Keratinocyte (primary cell): ENCODE data around the gene NRF1. TPM values are rescaled to one million over a fixed set of nuclear protein-coding genes. Genes with fewer than 3 reads are reported as not detected.

Experiments used
- DNase-seq: peaks from one replicate; pipeline ENCODE4 v3.0.0-alpha.2; 2011; ENCODE audit warnings: low read depth, missing footprints, low spot score
- FAIRE-seq: peaks from 2 replicates; lab custom pipeline; 2011; peaks lifted over from hg19 to GRCh38; lab: Jason Lieb, UNC
- H2AFZ ChIP-seq: 2 replicates; pipeline ENCODE4 v1.6.0; 2012; ENCODE audit warnings: low read length, control low read depth, inconsistent platforms; ENCODE audit not compliant: control insufficient read depth
- H3K27ac ChIP-seq: 2 replicates; pipeline ENCODE4 v1.5.1; 2011; ENCODE audit warnings: low read length; ENCODE audit not compliant: control insufficient read depth, insufficient read depth
- H3K27me3 ChIP-seq: 3 replicates; pipeline ENCODE4 v1.6.0; 2011; ENCODE audit warnings: low read length; ENCODE audit not compliant: control insufficient read depth, insufficient read depth; ENCODE audit errors: extremely low read depth
- H3K36me3 ChIP-seq, 2 experiments: 2 replicates in 1 of 2; 3 replicates in 1 of 2; pipeline ENCODE4 v1.5.1; 2011; ENCODE audit warnings: low read length in 2 of 2, mild to moderate bottlenecking in 1 of 2; ENCODE audit not compliant: control insufficient read depth in 2 of 2, insufficient read depth in 2 of 2; ENCODE audit errors: extremely low read depth in 1 of 2
- H3K4me1 ChIP-seq: 3 replicates; pipeline ENCODE4 v1.5.1; 2011; ENCODE audit warnings: low read length; ENCODE audit not compliant: control insufficient read depth, insufficient read depth; ENCODE audit errors: extremely low read depth
- H3K4me2 ChIP-seq: 3 replicates; pipeline ENCODE4 v1.6.0; 2011; ENCODE audit warnings: low read depth, low read length; ENCODE audit not compliant: control insufficient read depth, insufficient read depth; ENCODE audit errors: extremely low read depth
- H3K4me3 ChIP-seq, 3 experiments: fragments of 200-600 bp in 1 of 3; sonication (generic) in 1 of 3; 2 replicates in 2 of 3; 3 replicates in 1 of 3; pipeline ENCODE4 v1.5.1; 2011 to 2016; ENCODE audit warnings: low read length in 3 of 3, mild to moderate bottlenecking in 3 of 3, control low read depth in 2 of 3, inconsistent platforms in 1 of 3, low read depth in 1 of 3, mixed read lengths in 1 of 3, mixed run types in 1 of 3, moderate library complexity in 1 of 3; ENCODE audit not compliant: control insufficient read depth in 2 of 3, insufficient read depth in 2 of 3; ENCODE audit errors: extremely low read depth in 1 of 3
- H3K79me2 ChIP-seq: 2 replicates; pipeline ENCODE4 v1.6.0; 2012; ENCODE audit warnings: low read length; ENCODE audit not compliant: control insufficient read depth, insufficient read depth
- H3K9ac ChIP-seq: 3 replicates; pipeline ENCODE4 v1.6.0; 2011; ENCODE audit warnings: low read length; ENCODE audit not compliant: control insufficient read depth, insufficient read depth; ENCODE audit errors: extremely low read depth
- H3K9me1 ChIP-seq: 3 replicates; pipeline ENCODE4 v1.6.0; 2011; ENCODE audit warnings: low read length; ENCODE audit not compliant: control insufficient read depth, insufficient read depth; ENCODE audit errors: extremely low read depth
- H3K9me3 ChIP-seq: 2 replicates; pipeline ENCODE4 v1.5.1; 2012; ENCODE audit warnings: low read depth, low read length; ENCODE audit not compliant: control insufficient read depth
- H4K20me1 ChIP-seq: 3 replicates; pipeline ENCODE4 v1.6.0; 2011; ENCODE audit warnings: low read length; ENCODE audit not compliant: control insufficient read depth, insufficient read depth; ENCODE audit errors: extremely low read depth
- EZH2 ChIP-seq: IDR thresholded peaks from one replicate; pipeline ENCODE4 v1.6.1; 2012; ENCODE audit warnings: inconsistent platforms, mild to moderate bottlenecking, low read length, moderate library complexity
- dilution Hi-C: fragments of 300-500 bp; cut with MboI; formaldehyde crosslinking; loops from one replicate; pipeline ENCODE4 v1.7.0; 2020; ENCODE audit warnings: low sequenced_read_pairs; ENCODE audit not compliant: extremely low pct_ligation_motif_present
- polyA plus RNA-seq, 5 experiments: library from polyadenylated mRNA; depleted of rRNA in 3 of 5; stranded (reverse) in 3 of 5; stranded (forward) in 1 of 5; unstranded in 1 of 5; fragments of >200 nt; gene quantifications; 1 replicate in 1 of 5; 2 replicates in 3 of 5; 3 replicates in 1 of 5; pipeline versions ENCODE4 v1.2.1 to v1.2.3, GENCODE V29; 2011 to 2012; ENCODE audit warnings: missing spikeins in 2 of 5, low read depth in 1 of 5, low replicate concordance in 1 of 5
- TF ChIP-seq, protein P1 (sequence below), 3 experiments: IDR thresholded peaks in 1 of 3; conservative IDR thresholded peaks in 1 of 3; optimal IDR thresholded peaks in 1 of 3; 2 replicates in 2 of 3; 3 replicates in 1 of 3; pipeline versions ENCODE3 to v1.5.1; 2011; ENCODE audit warnings: low read length in 3 of 3, mild to moderate bottlenecking in 3 of 3, moderate library complexity in 2 of 3, control low read depth in 1 of 3, inconsistent platforms in 1 of 3; ENCODE audit not compliant: insufficient read depth in 2 of 3; ENCODE audit errors: extremely low read depth in 1 of 3

Gene NRF1
- polyA plus RNA-seq, 1 donor (not counting 4 experiments of a cell fraction or from before 2014, with no cell fraction given): 12.6 TPM

DNA sequence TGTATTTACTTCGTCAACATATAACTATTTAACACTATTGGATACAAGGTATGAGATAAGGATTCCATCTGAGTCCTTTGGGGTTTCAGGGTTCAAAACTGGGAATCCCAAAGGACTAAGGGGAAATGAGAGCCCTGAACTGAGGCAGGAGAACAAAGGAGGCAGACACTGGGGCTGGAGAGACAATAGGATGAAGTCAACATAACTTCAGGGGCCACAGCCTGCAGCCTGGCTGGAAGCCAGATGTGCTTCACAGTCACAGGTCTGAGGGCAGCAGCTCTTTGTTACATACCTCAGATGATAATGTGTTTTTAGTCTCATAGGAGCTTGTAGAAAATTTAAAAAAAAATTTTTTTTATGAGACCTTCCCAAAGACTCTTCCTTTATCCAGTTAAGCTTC, 73.3 kb downstream of the NRF1 start:
- no peak overlapping the region for H3K4me3 ChIP-seq
- no peak overlapping the region for H2AFZ ChIP-seq
- H3K9me1 ChIP-seq: no peaks in the 10 kb centered on the region
- DNase-seq: no peak
- TF ChIP-seq EZH2: no peak
- TF ChIP-seq, protein P1, sequence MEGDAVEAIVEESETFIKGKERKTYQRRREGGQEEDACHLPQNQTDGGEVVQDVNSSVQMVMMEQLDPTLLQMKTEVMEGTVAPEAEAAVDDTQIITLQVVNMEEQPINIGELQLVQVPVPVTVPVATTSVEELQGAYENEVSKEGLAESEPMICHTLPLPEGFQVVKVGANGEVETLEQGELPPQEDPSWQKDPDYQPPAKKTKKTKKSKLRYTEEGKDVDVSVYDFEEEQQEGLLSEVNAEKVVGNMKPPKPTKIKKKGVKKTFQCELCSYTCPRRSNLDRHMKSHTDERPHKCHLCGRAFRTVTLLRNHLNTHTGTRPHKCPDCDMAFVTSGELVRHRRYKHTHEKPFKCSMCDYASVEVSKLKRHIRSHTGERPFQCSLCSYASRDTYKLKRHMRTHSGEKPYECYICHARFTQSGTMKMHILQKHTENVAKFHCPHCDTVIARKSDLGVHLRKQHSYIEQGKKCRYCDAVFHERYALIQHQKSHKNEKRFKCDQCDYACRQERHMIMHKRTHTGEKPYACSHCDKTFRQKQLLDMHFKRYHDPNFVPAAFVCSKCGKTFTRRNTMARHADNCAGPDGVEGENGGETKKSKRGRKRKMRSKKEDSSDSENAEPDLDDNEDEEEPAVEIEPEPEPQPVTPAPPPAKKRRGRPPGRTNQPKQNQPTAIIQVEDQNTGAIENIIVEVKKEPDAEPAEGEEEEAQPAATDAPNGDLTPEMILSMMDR (optimal IDR thresholded peaks at IDR 0.05 in 1 of 3, IDR thresholded peaks at IDR 0.05 in 1 of 3, conservative IDR thresholded peaks at IDR 0.05 in 1 of 3; ENCODE audit: extremely low read depth in 1 of 3, insufficient read depth in 2 of 3, low read length in 3 of 3): no peak
- H3K4me1 ChIP-seq: peaks cover 4% of the 10 kb centered on the region
- H3K79me2 ChIP-seq: no peaks in the 10 kb centered on the region
- no peak overlapping the region for H3K4me2 ChIP-seq
- no peak overlapping the region for H3K9ac ChIP-seq
- no peak for FAIRE-seq
- H3K9me3 ChIP-seq: no peaks in the 10 kb centered on the region
- H4K20me1 ChIP-seq: no peaks in the 10 kb centered on the region
- H3K27me3 ChIP-seq: no peaks in the 10 kb centered on the region
- no peak overlapping the region for H3K27ac ChIP-seq
- H3K36me3 ChIP-seq: peaks cover 0 to 4% of the 10 kb centered on the region in 2 experiments
- dilution Hi-C loops: no loop called here

- no peaks in the 10 kb centered on the region for H3K9me3 ChIP-seq
- dilution Hi-C loops: no loop called here
- no peak overlapping the region for H2AFZ ChIP-seq
Measured at GRCh38 chr7:129686063-129686462, 74.5 kb downstream of the NRF1 start.

More at GRCh38 chr7:129686063-129686462, 74.5 kb downstream of the NRF1 start:
- TF ChIP-seq, protein P1 (optimal IDR thresholded peaks at IDR 0.05 in 1 of 3, IDR thresholded peaks at IDR 0.05 in 1 of 3, conservative IDR thresholded peaks at IDR 0.05 in 1 of 3; ENCODE audit: extremely low read depth in 1 of 3, insufficient read depth in 2 of 3, low read length in 3 of 3): no peak
- TF ChIP-seq EZH2: no peak
- no peak for DNase-seq
- Histone ChIP-seq H3K27me3 (no peaks in the 10 kb centered on the region), H3K9ac (no peak overlapping the region), H4K20me1 (no peaks in the 10 kb centered on the region), H3K79me2 (no peaks in the 10 kb centered on the region), H3K36me3 (peaks cover 0 to 4% of the 10 kb centered on the region in 2 experiments), H3K9me1 (no peaks in the 10 kb centered on the region), H3K4me1 (peaks cover 15% of the 10 kb centered on the region), H3K4me3 (no peak overlapping the region), H3K27ac (no peak overlapping the region), H3K4me2 (no peak overlapping the region)
- no peak for FAIRE-seq
